Epithelial cell of proximal tubule (primary cell): Measurements from ENCODE around the gene TBC1D10B. TPM values are rescaled to one million over a fixed set of nuclear protein-coding genes. Genes with fewer than 3 reads are reported as not detected.

ENCODE experiments used
- DNase-seq: peaks from one replicate; pipeline ENCODE4 v3.0.0-alpha.2; 2011; ENCODE audit warnings: low read depth
- H3K4me3 ChIP-seq: 2 replicates; pipeline ENCODE4 v1.5.1; 2011; ENCODE audit warnings: low read depth, mild to moderate bottlenecking, low read length
- CTCF ChIP-seq: conservative IDR thresholded peaks from 2 replicates; pipeline ENCODE4 v1.5.1; 2012; ENCODE audit warnings: low read depth, mild to moderate bottlenecking, low read length
- total RNA-seq: library from RNA; depleted of rRNA; stranded (reverse); fragments of >200 nt; gene quantifications from 2 replicates; pipeline ENCODE4 v1.2.3, GENCODE V29; 2015

The TBC1D10B gene
- total RNA-seq, 1 donor from 2014 or later: 51.8 TPM

- DNase-seq: no peak
- peak overlapping the region; percentile 90 for H3K4me3 ChIP-seq
- TF ChIP-seq CTCF: no peak
These were observed 25.8 kb upstream of the TBC1D10B start for GRCh38 chr16:30395992-30396585.

GRCh38 chr16:30395155-30395991 lies 25.1 kb upstream of the TBC1D10B start, which contains the start of gene ZNF48:
Gene ZNF48, plus strand, starts transcription at chr16:30395420. Its CDS starts 375 bp downstream, at chr16:30395795.
- TF ChIP-seq CTCF: peak; percentile 32
- no peak for DNase-seq
- H3K4me3 ChIP-seq: peak within 1 kb of the TSS; percentile 90

- H3K4me3 ChIP-seq: peak overlapping the region; percentile 90
- no peak for DNase-seq
- no peak for TF ChIP-seq CTCF
These were observed 24.4 kb upstream of the TBC1D10B start for GRCh38 chr16:30394592-30395154.

GRCh38 chr16:30383521-30383920 lies 13.2 kb upstream of the TBC1D10B start:
- no peak for DNase-seq
- no peak overlapping the region for H3K4me3 ChIP-seq
- TF ChIP-seq CTCF: no peak

GRCh38 chr16:30382111-30382881 lies 12.0 kb upstream of the TBC1D10B start, which contains the start of gene SEPTIN1:
Gene SEPTIN1, minus strand, starts transcription at chr16:30382561. Its CDS starts 19 bp downstream, at chr16:30382542.
- TF ChIP-seq CTCF: no peak
- H3K4me3 ChIP-seq: no peak within 1 kb of the TSS
- no peak for DNase-seq

GRCh38 chr16:30381291-30382041 lies 11.2 kb upstream of the TBC1D10B start:
- TF ChIP-seq CTCF: no peak
- H3K4me3 ChIP-seq: no peak overlapping the region
- no peak for DNase-seq
